AG09309 (cell line): Measurements from ENCODE around the gene ZNF155.
"Not testable (repeated sequence)": the region's sequence is repeated elsewhere in the genome, so short reads cannot be mapped to it uniquely, and the experiment has no call there.

Experiments
- DNase-seq: peaks from one replicate; pipeline ENCODE4 v3.0.0-alpha.2; 2010; ENCODE audit warnings: low read depth
- H3K4me3 ChIP-seq: 2 replicates; pipeline ENCODE4 v1.5.1; 2011; ENCODE audit warnings: mild to moderate bottlenecking, low read depth, low read length, moderate library complexity; ENCODE audit not compliant: control insufficient read depth
- CTCF ChIP-seq: IDR thresholded peaks from 2 replicates; pipeline ENCODE4 v1.5.1; 2011; ENCODE audit warnings: mild to moderate bottlenecking, low read depth, low read length, inconsistent platforms; ENCODE audit not compliant: insufficient read depth, control insufficient read depth; ENCODE audit errors: missing control alignments

Gene ZNF155

DNA sequence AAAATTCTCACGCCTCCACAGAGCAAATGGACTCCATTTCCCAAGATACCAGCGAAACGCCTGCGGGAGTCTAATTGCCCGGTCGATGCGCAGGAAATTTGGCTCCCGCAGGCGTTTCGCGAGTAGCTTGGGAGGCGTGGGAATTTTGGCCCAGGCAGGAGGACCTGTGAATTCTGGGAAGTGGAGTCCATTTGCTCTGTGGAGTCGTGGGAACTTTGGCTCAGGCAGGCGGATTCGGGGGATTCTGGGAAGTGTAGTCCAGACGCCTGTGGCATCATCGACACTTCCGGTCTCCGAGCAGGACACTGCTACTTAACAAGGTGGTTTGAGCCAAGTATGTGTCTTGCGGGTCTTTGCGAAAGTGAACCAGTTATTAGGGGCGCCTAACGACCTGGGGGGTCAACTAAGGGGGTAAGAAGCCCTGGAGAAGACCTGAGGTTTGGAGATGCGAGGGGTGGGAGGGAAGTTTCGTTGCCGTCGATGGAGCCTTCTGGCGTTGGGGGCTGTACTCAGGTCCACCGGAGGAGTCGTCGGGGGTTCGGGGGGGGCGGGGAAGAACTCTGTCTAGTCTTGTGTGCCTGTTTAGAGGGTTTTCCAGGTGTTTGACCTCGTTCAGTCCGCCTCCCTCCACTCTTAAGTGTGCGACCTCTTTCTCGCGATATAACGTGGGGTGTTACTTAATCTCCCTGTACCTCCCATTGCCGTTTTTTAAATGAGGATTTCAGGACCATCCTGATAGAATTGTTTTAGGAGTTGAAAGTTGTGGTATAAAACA, at the start of gene ZNF155:
Gene ZNF155 (plus strand): TSS at position 277 of the 775 bp plus-strand sequence. CDS start 4,356 bp downstream, outside the sequence.
- peak; percentile 92 for DNase-seq
- no peak for TF ChIP-seq CTCF
- H3K4me3 ChIP-seq: peak within 1 kb of the TSS; percentile 66

GRCh38 chr19:43934985-43935708, 48.8 kb upstream of the ZNF155 start, which contains the start of gene ZNF45:
Gene ZNF45 (minus strand): TSS chr19:43935282. CDS start chr19:43922185, 13,097 bp downstream.
- peak; percentile 48 for DNase-seq
- peak; percentile 7 for TF ChIP-seq CTCF
- peak within 1 kb of the TSS; percentile 78 for H3K4me3 ChIP-seq

DNA sequence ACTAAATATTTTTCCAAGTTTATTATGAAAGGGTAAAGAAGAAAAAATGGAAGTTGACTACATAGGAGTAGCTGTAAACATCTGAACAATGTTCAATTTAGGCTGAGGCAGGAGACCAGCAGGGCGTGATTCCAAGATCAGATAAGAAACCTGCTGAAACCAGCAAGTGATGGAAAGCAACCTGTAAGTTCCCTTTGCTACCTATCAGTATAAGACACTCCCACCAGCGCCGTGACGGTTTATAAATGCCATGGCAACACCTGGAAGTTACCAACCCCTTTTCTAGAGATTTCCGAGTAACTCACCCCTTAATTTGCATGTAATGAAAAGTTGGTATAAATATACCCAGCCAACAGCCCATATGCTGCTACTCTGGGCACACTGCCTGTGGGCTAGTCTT, 47.8 kb upstream of the ZNF155 start:
- no peak for TF ChIP-seq CTCF
- no peak overlapping the region for H3K4me3 ChIP-seq
- no peak for DNase-seq

- no peak for DNase-seq
- H3K4me3 ChIP-seq: no peak overlapping the region
- no peak for TF ChIP-seq CTCF
These were observed 44.3 kb upstream of the ZNF155 start for GRCh38 chr19:43939557-43940260.

DNA sequence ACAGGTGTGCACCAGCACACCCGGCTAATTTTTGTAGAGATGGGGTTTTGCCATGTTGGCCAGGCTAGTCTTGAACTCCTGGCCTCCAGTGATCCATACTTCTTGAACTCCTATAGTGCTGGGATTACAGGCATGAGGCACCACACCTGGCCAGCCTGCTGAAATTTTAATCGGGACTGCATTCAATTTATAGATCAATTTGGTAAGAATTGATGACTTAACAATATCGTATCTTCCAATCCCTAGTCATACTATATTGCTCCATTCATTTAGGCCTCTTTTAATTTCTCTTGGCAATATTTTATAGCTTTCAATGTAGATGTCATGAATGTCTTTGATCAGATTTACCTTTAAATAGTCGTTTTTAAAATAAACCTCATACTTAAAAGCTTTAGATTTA, 43.3 kb upstream of the ZNF155 start:
- DNase-seq: no peak
- no peak for TF ChIP-seq CTCF
- H3K4me3 ChIP-seq: no peak overlapping the region

- no peak for TF ChIP-seq CTCF
- DNase-seq: no peak
- H3K4me3 ChIP-seq: no peak overlapping the region
These were observed 42.8 kb upstream of the ZNF155 start for GRCh38 chr19:43941209-43941608.

DNA sequence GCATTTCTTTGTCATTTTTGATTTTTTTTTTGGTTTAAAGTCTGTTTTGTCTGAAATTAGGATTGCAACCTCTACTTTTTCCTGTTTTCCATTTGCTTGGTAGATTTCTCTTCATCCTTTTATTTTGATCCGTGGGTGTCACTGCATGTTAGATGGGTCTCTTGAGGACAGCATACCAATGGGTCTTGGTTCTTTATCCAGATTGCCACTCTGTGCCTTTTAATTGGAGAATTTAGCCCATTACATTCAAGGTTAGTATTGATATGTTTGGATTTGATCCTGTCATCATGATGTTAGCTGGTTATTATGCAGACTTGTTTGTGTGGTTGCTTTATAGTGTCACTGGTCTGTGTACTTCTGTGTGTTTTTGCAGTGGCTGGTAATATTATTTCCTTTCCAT, 36.6 kb upstream of the ZNF155 start:
- not testable (repeated sequence) for DNase-seq, H3K4me3 ChIP-seq

- not testable (repeated sequence) for DNase-seq, H3K4me3 ChIP-seq
These were observed 34.2 kb upstream of the ZNF155 start for GRCh38 chr19:43949803-43950202.
